MCF 10A (cell line): ENCODE data around the gene SLC25A10. TPM values are rescaled to one million over a fixed set of nuclear protein-coding genes. Genes with fewer than 3 reads are reported as not detected.

Experiments used
- BruUV-seq: library from RNA; stranded (reverse); fragments of 400-500 nt; replicated peaks from 2 replicates; lab custom pipeline; 2021; lab: Mats Ljungman, UMichigan
- CTCF ChIA-PET: fragments of 300-600 bp; sonication (Branson Sonifier 250); formaldehyde crosslinking; extraction: SDS; loops from one replicate; lab custom pipeline; 2021; ENCODE audit warnings: antibody characterized with exemption, inconsistent platforms; lab: Yijun Ruan, JAX
- POLR2A ChIA-PET: fragments of 300-600, 350-650 bp; sonication (Branson Sonifier 250); formaldehyde crosslinking; extraction: SDS; loops from one replicate; lab custom pipeline; 2020; ENCODE audit warnings: antibody characterized with exemption, inconsistent platforms; lab: Yijun Ruan, JAX
- DNase-seq: peaks from one replicate; pipeline ENCODE4 v3.0.0-alpha.2; 2018; ENCODE audit not compliant: unreplicated experiment
- H3K27ac Mint-ChIP-seq: one replicate; pipeline ENCODE4 v1.8.0; 2022; ENCODE audit warnings: mild to moderate bottlenecking, low read depth, mixed read lengths; ENCODE audit not compliant: unreplicated experiment
- H3K27me3 Mint-ChIP-seq: one replicate; pipeline ENCODE4 v1.8.0; 2022; ENCODE audit warnings: mixed read lengths; ENCODE audit not compliant: insufficient read depth, unreplicated experiment
- H3K36me3 Mint-ChIP-seq: one replicate; pipeline ENCODE4 v1.8.0; 2022; ENCODE audit warnings: mild to moderate bottlenecking, moderate library complexity, mixed read lengths; ENCODE audit not compliant: insufficient read depth, unreplicated experiment
- H3K4me1 Mint-ChIP-seq: one replicate; pipeline ENCODE4 v1.8.0; 2022; ENCODE audit warnings: mixed read lengths; ENCODE audit not compliant: insufficient read depth, unreplicated experiment
- H3K4me3 Mint-ChIP-seq: one replicate; pipeline ENCODE4 v1.8.0; 2022; ENCODE audit warnings: mild to moderate bottlenecking, moderate library complexity, mixed read lengths; ENCODE audit not compliant: unreplicated experiment
- H3K9me3 Mint-ChIP-seq: one replicate; pipeline ENCODE4 v1.8.0; 2022; ENCODE audit warnings: mixed read lengths; ENCODE audit not compliant: unreplicated experiment
- CTCF ChIP-seq: fragments of 200-600 bp; IDR thresholded peaks from one replicate; pipeline ENCODE4 v1.8.0; 2022; ENCODE audit warnings: antibody characterized with exemption, mild to moderate bottlenecking; ENCODE audit not compliant: unreplicated experiment
- intact Hi-C: fragments of 100-400 bp; cut with micrococcal nuclease; formaldehyde crosslinking; loops from 2 replicates; pipeline ENCODE4 v1.14.1; 2022
- total RNA-seq: library from RNA; stranded (reverse); gene quantifications from 2 replicates; pipeline ENCODE4 v1.2.3, GENCODE V29; 2022

SLC25A10 gene
- total RNA-seq, 1 experiment from 2014 or later = 9.5 TPM

- DNase-seq = no peak
- ChIA-PET POLR2A (interaction anchor here (1.7 to 4.6 kb wide), 4 partner anchors 12 to 167 kb away, joined by 4 to 49 read pairs (median 21); partner anchors contain the start of genes MCRIP1, MRPL12 and SLC25A10), CTCF (interaction anchor here (0.7 to 2.0 kb wide), 5 partner anchors 10 to 323 kb away, joined by 3 to 11 read pairs (median 3); no protein-coding TSS in a partner anchor)
- BruUV-seq = no TSS peak
- no peaks in the 10 kb centered on the region for H3K36me3 Mint-ChIP-seq
- intact Hi-C loops = no loop called here
- no peaks in the 10 kb centered on the region for H3K27me3 Mint-ChIP-seq
- peaks cover 21% of the 10 kb centered on the region for H3K4me1 Mint-ChIP-seq
- H3K4me3 Mint-ChIP-seq = no peak overlapping the region
- no peaks in the 10 kb centered on the region for H3K9me3 Mint-ChIP-seq
- no peak overlapping the region for H3K27ac Mint-ChIP-seq
- no peak for TF ChIP-seq CTCF
Measured at GRCh38 chr17:81725439-81725838, 13.4 kb downstream of the SLC25A10 start.

- CTCF ChIA-PET = interaction anchor here (0.7 to 2.0 kb wide), 2 partner anchors 9 to 322 kb away, joined by 4 to 11 read pairs; no protein-coding TSS in a partner anchor
- no peak for TF ChIP-seq CTCF
Measured at GRCh38 chr17:81726004-81726403, 13.9 kb downstream of the SLC25A10 start.

GRCh38 chr17:81727324-81728031 is 15.4 kb downstream of the SLC25A10 start:
- ChIA-PET CTCF (no interaction called here), POLR2A (interaction anchor here (1.0 to 2.0 kb wide), 2 partner anchors 15 to 139 kb away, joined by 3 to 7 read pairs; no protein-coding TSS in a partner anchor)
- Mint-ChIP-seq H3K27ac (no peak overlapping the region), H3K27me3 (no peaks in the 10 kb centered on the region), H3K4me3 (no peak overlapping the region), H3K4me1 (peaks cover 16% of the 10 kb centered on the region), H3K9me3 (no peaks in the 10 kb centered on the region), H3K36me3 (no peaks in the 10 kb centered on the region)
- no peak for TF ChIP-seq CTCF
- no TSS peak for BruUV-seq
- no peak for DNase-seq
- intact Hi-C loops = no loop called here

More at GRCh38 chr17:81726004-81726403, 13.9 kb downstream of the SLC25A10 start:
- no peak overlapping the region for H3K4me3 Mint-ChIP-seq
- no peaks in the 10 kb centered on the region for H3K9me3 Mint-ChIP-seq
- H3K27me3 Mint-ChIP-seq = no peaks in the 10 kb centered on the region
- POLR2A ChIA-PET = interaction anchor here (0.6 to 1.7 kb wide), 2 partner anchors 69 to 166 kb away, joined by 3 to 4 read pairs; no protein-coding TSS in a partner anchor
- intact Hi-C loops = no loop called here
- DNase-seq = no peak
- no peak overlapping the region for H3K27ac Mint-ChIP-seq
- no peaks in the 10 kb centered on the region for H3K36me3 Mint-ChIP-seq
- H3K4me1 Mint-ChIP-seq = peaks cover 21% of the 10 kb centered on the region
- BruUV-seq = no TSS peak
